Measurements from ENCODE around the gene ZC3H8.

ZC3H8 gene

GRCh38 chr2:112189001-112189556 lies 65.8 kb downstream of the ZC3H8 start:
- no peak for TF ChIP-seq CTCF (IDR thresholded peaks at IDR 0.05; ENCODE audit: insufficient read depth, low read depth, low read length, missing control alignments)
- no peak for DNase-seq (ENCODE audit: low read depth)
- no peak overlapping the region for H3K4me3 ChIP-seq (ENCODE audit: low read depth, low read length)

GRCh38 chr2:112187805-112188596 lies 66.8 kb downstream of the ZC3H8 start:
- no peak for TF ChIP-seq CTCF (IDR thresholded peaks at IDR 0.05; ENCODE audit: insufficient read depth, low read depth, low read length, missing control alignments)
- no peak overlapping the region for H3K4me3 ChIP-seq (ENCODE audit: low read depth, low read length)
- DNase-seq (ENCODE audit: low read depth): peak; percentile 26

- TF ChIP-seq CTCF (IDR thresholded peaks at IDR 0.05; ENCODE audit: insufficient read depth, low read depth, low read length, missing control alignments): no peak
- no peak overlapping the region for H3K4me3 ChIP-seq (ENCODE audit: low read depth, low read length)
- DNase-seq (ENCODE audit: low read depth): no peak
These were observed 67.7 kb downstream of the ZC3H8 start for GRCh38 chr2:112187046-112187715.

- no peak for TF ChIP-seq CTCF (IDR thresholded peaks at IDR 0.05; ENCODE audit: insufficient read depth, low read depth, low read length, missing control alignments)
- DNase-seq (ENCODE audit: low read depth): no peak
- H3K4me3 ChIP-seq (ENCODE audit: low read depth, low read length): no peak overlapping the region
These were observed 69.7 kb downstream of the ZC3H8 start for GRCh38 chr2:112185131-112185530.

- DNase-seq (ENCODE audit: low read depth): no peak
- no peak for TF ChIP-seq CTCF (IDR thresholded peaks at IDR 0.05; ENCODE audit: insufficient read depth, low read depth, low read length, missing control alignments)
- H3K4me3 ChIP-seq (ENCODE audit: low read depth, low read length): no peak overlapping the region
These were observed 70.7 kb downstream of the ZC3H8 start for GRCh38 chr2:112184121-112184520.

- no peak overlapping the region for H3K4me3 ChIP-seq (ENCODE audit: low read depth, low read length)
- TF ChIP-seq CTCF (IDR thresholded peaks at IDR 0.05; ENCODE audit: insufficient read depth, low read depth, low read length, missing control alignments): no peak
- no peak for DNase-seq (ENCODE audit: low read depth)
These were observed 71.4 kb downstream of the ZC3H8 start for GRCh38 chr2:112183327-112184025.

Data from GM12865 (cell line).